IPS-NIHi11 (cell line): ENCODE results near the gene TGFB1.

Experiments
- DNase-seq: peaks from one replicate; pipeline ENCODE4 v3.0.0; 2012; ENCODE audit warnings: mixed read lengths, low spot score

Gene TGFB1

DNA sequence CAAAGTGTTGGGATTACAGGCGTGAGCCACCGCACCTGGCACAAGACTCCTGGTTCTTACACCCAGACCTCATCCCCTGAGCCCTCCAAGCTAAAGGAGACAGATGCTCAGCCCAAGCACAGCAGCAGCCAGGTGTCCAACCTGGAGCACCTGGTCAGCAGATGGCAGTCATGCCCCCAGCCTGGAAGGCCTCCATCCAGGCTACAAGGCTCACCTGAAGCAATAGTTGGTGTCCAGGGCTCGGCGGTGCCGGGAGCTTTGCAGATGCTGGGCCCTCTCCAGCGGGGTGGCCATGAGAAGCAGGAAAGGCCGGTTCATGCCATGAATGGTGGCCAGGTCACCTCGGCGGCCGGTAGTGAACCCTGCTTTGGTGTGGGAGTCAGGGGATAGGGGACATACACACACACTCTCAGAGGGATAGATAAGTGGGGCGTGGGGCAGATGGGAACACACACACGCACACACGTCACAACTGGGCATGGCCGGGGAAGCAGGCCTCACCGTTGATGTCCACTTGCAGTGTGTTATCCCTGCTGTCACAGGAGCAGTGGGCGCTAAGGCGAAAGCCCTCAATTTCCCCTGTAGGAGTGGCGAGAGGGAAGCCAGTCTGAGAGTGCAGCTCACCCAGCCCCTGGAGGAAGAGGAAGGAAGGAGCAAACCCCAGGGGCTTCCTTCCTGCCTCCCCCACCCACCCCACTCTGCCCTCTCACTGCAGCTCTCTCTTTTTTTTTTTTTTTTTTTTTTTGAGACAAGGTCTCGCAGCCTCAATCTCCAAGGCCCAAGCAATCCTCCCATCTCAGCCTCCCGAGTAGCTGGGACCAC is 11.8 kb downstream of the TGFB1 start:
- peak; percentile 64 for DNase-seq

DNA sequence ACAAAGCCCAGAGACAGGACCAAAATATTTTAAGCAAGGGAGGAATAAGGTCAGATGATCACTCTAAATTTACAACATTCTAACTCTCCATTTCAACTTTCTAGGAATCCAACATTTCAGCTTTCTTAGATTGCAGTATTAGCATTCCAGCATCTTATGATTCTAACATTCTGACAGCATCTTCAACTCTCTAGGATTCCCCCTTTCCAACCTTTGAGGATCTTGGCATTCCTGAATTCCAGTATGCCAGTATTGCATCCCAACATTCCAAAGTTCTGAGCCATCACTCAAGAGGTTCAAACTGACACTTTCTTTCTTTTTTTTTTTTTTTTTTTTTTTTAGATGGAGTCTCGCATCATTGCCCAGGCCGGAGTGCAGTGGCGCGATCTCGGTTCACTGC is 13.8 kb downstream of the TGFB1 start:
- no peak for DNase-seq

- no peak for DNase-seq
Measured at GRCh38 chr19:41335467-41335866, 18.3 kb downstream of the TGFB1 start.

DNA sequence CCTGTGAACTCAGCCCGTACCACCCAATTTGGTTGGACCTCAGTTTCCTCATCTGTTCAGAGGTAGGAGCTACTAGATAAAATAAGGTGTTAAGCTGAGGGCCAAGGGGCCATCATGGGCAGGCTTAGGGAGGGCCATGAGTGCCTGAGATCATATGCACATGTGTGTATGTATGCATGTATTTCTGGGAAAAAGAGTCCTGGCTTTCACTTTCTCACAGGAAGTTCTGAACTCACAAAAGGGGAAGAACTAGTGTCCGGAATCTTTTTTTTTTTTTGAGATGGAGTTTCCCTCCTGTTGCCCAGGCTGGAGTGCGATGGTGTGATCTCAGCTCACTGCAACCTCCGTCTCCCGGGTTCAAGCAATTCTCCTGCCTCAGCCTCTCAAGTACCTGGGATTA is 18.9 kb downstream of the TGFB1 start:
- no peak for DNase-seq

- no peak for DNase-seq
Measured at GRCh38 chr19:41332468-41332867, 21.3 kb downstream of the TGFB1 start.

- no peak for DNase-seq
Measured at GRCh38 chr19:41332000-41332399, 21.7 kb downstream of the TGFB1 start.

GRCh38 chr19:41330946-41331678 is 22.6 kb downstream of the TGFB1 start:
- no peak for DNase-seq

DNA sequence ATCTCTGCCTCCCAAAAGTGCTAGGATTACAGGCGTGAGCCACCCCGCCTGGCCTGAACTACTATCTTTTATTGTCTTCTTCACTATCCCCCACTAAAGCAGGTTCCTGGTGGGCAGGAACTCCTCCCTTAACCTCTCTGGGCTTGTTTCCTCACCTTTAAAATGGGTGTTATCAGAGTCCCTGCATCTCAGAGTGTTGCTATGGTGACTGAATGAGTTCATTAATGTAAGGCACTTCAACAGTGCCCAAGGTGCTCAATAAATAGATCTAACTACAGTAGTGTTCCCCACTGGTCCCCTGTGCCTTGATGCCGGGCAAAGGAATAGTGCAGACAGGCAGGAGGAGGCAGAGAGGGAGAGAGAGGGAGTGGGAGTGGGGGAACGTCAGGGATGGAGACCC is 23.2 kb downstream of the TGFB1 start:
- no peak for DNase-seq

DNA sequence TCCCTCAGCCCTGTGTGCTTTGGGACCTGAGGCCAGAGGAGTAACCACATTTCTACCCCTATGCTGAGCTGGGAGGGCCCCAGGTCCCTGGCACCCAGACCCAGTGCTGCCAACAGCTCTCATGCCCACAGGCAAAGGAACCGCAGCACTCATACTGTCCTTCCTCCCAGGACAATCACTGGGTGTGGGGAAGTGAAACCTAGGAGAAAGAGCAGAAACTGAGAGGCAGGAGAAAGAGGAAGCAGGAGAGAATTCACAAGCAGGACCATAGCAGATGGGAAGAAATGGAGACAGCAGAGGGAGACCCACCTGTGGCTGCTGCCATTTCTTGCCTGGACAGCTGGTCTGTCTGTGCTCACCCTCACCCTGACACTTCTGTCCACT is 24.9 kb downstream of the TGFB1 start:
- no peak for DNase-seq

DNA sequence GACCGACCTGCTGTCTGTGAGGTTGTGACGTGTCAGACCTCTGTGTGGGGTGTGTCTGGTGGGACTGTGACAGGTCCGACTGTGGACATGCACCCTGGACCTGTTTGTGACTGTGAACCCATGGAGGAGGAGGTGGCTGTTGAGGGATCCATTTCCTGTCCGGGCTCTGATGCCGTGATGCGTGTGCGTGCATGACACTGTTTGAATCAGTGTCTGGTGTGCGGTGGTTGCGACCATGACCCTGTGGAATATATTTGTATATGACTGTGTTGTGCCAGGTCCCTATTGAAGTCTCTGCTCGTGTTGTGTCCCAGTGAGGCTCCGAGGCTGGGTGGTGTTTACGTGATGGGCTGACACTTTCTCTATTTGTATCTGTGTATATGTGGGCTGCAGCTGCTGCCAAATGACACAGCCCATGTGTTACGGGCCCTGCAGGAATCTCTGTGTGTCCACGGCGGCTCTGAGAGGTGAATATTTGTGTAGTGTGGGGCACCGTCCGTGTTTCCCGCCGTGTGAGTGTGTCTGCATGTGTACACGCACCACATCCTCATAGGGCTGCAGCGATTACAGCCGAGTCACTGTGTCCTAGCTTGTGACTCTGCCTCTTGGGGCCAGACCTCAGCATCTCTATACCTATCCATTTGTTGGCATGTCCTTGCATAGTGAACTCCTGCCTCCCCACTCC is 25.4 kb downstream of the TGFB1 start:
- no peak for DNase-seq

GRCh38 chr19:41327576-41328156 is 26.1 kb downstream of the TGFB1 start:
- DNase-seq = peak; percentile 76

DNA sequence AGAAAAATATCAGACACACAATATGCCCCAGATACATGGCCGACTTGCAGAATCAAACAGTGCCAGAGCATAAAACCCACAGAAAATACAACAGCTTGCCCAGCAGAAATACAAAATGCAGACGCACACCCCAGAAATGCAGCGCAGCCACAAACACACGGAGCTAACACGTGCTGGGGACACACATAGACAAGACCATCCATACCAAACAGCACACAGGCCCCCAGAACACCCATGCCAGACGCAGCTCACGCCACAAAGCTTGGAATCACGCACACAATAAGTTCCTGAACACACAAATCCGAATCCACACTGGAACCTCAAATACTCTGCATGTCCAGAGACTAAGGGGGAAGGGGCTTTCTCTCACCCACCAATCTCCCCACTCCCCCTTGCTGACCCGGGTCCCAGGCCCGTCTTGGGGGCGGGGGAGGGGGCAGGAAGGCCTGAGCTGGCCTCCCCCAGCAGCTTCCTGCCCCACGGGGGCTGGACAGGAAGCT is 26.6 kb downstream of the TGFB1 start:
- DNase-seq = no peak

GRCh38 chr19:41325947-41326706 is 27.6 kb downstream of the TGFB1 start:
- no peak for DNase-seq

DNA sequence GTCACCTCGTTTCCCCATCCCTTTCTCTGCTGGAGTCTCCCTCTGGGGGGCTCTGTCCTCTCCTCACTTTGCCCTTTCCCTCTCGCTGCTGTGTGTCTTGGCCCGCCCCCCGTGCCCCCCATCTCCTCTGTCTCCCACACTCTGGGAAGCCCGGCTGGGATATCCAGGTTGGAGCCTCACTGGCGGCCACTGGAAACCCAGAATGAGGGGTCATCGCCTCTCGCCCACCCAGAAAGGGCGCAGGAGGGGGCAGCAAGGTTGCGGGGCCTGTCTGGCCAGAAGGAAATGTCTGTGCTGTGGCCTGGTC is 28.1 kb downstream of the TGFB1 start:
- DNase-seq = peak; percentile 48

- peak; percentile 83 for DNase-seq
Measured at GRCh38 chr19:41324921-41325639, 28.6 kb downstream of the TGFB1 start.

DNA sequence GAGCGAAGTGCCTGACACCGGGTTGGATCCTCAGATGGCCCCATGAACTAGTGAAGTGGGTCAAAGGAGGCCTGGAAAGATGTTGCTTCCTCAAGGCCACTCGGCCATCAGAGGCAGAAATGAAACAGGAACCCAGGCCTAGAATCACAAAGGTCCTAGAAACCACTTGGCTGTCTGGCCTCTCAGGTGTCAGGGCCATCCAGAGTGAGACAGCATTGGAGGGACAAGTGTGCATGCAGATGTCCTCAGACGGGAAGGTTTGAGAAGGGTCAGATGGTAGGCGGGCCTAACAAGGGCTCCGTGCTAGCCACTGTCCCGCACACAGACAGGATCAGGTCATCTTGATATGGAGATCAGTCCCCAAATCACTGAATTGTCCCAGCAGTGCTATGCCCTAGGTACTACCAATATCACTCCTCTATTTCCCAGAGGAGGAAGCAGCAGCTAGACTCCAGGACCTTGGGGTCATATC is 29.5 kb downstream of the TGFB1 start:
- DNase-seq = no peak

DNA sequence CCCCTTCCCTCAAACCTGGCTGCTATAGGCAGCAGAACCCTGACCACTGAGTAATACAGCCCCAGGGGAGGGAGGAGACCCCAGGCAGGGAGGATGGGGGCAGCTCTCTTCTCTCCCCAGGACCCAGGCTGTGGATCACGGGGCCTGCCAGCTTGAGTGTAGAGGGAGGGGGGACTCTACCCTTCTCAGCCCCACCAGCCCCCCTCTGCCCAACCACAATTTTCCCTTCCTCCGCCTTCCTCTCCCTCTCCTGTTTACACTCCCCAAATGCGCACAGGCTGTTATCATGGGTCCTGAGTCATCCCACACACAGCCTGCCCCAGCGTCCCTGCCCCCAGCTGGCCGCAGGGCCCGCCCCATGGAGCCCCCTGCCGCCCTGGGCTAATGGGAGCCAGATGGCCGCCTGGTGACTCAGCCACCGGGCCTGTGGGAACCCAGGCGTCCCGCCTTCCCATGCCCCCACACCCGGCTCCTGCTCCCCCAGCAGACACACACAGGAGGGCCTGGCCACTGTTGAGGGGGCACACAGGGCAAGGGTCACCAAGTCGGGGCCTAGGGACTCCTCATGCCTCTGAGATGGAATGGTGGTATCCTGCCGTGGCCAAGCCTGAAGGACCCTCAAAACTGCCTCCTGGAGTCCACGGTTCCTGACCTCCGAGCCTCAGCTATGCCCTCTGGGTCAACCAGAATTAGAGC is 30.1 kb downstream of the TGFB1 start:
- peak; percentile 49 for DNase-seq

GRCh38 chr19:41323023-41323422 is 30.7 kb downstream of the TGFB1 start:
- DNase-seq = no peak

GRCh38 chr19:41322451-41322850 is 31.3 kb downstream of the TGFB1 start:
- no peak for DNase-seq

DNA sequence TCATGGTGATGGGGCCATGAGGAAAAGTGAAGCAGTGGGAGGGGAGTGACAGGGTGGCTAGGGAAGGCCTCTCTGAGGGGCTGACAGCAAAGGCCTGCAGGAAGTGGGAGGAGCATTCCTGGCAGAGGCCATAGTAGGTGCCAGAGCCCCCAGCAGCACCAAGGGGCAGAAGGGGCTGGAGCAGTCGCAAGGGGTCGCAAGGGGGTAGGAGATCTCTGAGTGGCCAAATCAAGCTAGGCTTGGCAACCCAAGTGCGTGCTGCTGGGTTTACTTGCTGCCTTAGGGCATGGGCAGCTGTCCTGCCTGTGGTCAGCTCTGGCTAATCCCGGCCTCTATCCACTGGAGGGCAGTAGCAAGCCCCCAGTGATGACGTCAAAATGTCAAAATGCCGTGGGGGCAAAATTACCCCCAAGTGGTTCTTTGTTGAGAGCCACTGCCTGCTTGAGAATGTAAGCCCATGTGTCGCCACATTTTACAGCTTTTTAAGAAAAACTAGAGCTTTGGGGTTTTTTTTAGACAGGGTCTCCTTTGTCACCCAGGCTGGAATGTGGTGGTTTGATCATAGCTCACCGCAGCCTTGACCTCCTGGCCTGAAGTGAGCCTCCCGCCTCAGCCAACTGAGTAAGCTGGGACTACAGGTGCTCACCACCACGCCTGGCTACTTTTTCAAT is 32.0 kb downstream of the TGFB1 start:
- DNase-seq = peak; percentile 85
